GM12874 (cell line): ENCODE measurements around the gene SPINK9.

Source experiments
- TF ChIP-seq, protein P1 (sequence below): IDR thresholded peaks from 2 replicates; pipeline ENCODE4 v1.5.1; 2011; ENCODE audit warnings: low read depth, mild to moderate bottlenecking, control low read depth, low read length, moderate library complexity; ENCODE audit not compliant: insufficient read depth

Gene SPINK9

DNA sequence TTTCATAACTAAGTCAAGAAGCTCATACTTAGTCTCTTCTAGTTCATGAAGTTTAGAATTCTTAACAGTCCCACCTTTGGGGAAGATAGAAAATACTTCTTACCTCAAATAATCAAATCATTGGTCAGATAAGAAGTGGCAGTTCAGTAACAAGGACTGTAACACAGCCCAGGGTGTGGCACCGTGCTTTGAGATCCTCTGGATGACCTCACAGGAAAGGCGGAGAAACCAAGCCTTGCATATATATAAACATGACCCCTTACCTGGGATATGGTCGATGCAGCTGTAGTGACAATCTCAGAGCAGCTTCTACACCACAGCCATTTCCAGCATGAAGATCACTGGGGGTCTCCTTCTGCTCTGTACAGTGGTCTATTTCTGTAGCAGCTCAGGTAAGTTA lies 23.2 kb upstream of the SPINK9 start, which contains the start of gene SPINK7:
Gene SPINK7, plus strand, starts transcription at position 271 of the 400 bp plus-strand sequence. Its CDS starts 61 bp downstream, at position 332.
- TF ChIP-seq, protein P1, sequence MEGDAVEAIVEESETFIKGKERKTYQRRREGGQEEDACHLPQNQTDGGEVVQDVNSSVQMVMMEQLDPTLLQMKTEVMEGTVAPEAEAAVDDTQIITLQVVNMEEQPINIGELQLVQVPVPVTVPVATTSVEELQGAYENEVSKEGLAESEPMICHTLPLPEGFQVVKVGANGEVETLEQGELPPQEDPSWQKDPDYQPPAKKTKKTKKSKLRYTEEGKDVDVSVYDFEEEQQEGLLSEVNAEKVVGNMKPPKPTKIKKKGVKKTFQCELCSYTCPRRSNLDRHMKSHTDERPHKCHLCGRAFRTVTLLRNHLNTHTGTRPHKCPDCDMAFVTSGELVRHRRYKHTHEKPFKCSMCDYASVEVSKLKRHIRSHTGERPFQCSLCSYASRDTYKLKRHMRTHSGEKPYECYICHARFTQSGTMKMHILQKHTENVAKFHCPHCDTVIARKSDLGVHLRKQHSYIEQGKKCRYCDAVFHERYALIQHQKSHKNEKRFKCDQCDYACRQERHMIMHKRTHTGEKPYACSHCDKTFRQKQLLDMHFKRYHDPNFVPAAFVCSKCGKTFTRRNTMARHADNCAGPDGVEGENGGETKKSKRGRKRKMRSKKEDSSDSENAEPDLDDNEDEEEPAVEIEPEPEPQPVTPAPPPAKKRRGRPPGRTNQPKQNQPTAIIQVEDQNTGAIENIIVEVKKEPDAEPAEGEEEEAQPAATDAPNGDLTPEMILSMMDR: no peak

DNA sequence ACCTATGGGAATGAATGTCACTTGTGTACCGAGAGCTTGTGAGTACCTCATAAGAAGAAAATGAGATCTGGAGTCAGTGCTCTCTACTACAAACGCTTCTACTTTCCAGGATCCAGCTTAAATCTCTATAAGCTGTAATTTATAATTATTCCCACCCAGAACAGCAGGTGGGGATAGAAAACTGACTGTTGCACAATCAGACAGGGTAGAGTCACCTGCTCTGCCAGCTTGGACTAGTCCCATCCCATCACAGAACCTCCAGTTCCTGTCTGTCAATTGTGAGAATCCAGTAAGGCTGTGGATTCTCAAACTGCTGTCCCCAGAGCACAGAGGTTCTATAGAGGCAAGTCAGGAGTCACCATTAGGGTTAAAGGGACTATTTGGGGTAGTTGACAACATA lies 21.2 kb upstream of the SPINK9 start:
- TF ChIP-seq, protein P1: no peak

DNA sequence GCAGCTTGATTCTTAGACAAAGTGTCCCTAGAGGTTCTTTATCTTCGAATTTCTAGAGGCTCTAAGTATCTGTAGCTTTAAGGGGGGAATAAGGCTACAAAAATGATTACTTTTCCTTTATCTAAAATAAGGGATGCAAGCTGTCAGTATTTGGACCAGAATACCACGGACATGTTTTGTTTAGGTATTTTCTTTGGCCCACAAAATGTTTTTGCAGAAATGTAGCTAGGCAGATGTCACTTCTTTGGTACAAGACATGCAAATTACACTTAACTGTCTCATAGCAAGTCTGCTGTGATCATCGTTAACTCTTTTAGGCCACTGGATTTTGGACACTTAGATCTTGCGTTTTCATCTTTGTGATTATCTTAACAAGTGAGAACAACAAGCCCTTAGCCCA lies 20.6 kb upstream of the SPINK9 start:
- TF ChIP-seq, protein P1: no peak

DNA sequence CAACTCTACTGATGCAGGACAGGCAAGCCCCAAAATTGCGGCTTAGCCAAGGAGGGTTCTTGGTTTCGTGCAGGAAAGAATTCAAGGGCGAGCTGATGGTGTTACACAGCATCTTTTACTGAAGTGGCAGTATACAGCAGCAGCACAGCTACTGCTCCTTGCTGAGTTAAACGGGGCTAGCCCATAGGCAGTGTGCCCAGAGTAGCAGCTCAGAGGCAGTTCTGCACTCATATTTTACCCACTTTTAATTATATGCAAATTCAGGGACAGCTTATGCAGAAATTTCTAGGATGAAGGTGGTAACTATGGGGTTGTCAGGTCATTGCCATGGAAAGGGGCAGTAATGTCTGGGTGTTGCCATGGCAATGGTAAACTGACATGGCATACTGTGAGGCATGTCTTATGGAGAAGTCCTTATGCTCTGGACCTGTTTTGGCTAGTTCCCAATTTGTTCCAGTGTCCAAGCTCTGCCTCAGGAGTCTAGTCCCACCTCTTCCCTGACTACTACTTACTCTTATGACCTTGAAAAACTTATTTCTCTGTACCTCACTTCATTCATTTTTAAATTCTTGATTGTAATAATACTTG lies 2.0 kb upstream of the SPINK9 start:
- TF ChIP-seq, protein P1: no peak

DNA sequence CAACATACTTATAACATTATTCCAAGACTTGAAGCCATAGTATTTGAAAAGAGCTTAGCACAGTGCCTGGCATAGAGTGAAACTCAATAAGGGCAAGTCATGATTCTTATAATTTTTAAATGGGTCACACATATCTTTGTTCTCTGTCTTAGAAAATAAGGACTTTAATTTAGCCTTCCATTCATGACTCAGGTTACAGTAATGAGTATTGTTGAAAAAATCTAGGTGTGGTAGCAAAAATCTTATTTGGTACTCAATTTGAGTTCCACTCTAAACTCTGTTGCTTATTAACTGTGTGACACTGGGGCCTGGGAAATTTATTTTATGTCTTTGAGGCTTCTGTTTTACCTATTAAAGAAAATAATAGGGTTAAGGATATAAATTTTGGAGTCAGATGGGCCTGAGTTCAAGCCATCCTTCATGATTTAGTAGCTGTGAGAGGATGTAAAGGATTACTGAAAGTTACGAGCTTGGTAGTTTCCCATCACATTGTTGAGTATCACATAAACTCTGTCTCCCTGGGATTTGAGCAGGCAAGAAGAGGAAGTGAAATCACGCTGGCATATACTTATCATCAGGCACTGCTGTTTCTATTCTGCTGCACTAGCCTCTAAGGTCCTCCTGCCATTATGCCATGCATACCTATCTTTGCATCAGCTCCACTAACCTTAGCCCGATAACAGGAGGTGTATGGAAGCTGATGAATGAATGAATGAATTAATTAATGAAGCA lies 1.5 kb downstream of the SPINK9 start:
- TF ChIP-seq, protein P1: no peak

DNA sequence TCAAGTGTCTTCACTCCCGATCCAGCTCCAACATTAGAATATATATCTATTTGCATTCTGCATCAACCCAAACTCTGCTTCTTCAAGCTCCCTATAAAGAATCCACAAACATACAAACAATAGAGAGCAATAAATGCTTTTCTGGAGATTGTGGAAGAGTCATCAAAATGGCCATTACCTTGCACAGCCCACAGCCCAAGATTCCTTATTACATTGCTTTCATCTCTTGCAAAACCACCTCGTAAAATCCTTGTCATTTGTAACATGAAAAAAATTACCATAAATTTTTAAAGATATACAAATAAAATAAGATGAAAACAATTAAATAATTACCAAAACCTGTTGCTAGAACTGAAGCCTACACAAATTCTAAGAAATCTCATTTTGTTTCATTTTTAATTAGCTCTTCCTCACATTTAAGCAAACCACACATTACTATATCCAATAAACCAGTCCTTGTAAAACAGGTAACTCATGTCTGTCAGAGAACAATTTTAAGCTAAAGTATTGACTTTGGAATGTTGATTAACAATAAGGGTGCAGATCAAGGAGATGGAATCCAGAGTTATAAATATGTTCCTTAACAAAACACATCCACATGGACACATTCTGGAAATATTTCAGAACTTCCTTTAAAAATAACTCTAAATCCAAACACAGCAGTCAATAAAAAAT lies 7.1 kb downstream of the SPINK9 start:
- TF ChIP-seq, protein P1: no peak

DNA sequence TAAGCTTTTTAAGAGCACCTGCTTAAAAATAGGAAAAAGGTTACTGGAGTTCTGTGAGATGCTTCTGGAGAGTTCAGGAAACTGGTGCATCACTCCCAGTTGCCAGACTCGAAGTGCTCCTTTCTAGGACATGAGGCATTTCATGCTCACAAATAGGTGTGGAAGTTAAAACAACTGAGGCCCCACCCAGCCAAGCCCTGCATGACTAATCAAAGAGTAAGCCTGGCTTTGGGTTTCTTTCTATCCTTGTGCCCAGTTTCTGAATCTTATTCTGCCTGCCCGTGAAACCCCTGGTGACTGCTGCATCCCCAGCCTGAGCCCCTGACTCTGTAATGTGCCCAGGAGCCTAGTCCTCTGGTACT lies 7.7 kb downstream of the SPINK9 start:
- TF ChIP-seq, protein P1: no peak
